NT2/D1 (cell line): ENCODE results near the gene ZCCHC14.

Experiments
- DNase-seq: peaks from one replicate; pipeline ENCODE4 v3.0.0-alpha.2; 2011; ENCODE audit warnings: low read depth, low spot score
- H3K27me3 ChIP-seq: 2 replicates; pipeline ENCODE4 v1.6.0; 2011; ENCODE audit warnings: mild to moderate bottlenecking; ENCODE audit not compliant: insufficient read length, insufficient read depth
- H3K36me3 ChIP-seq: 2 replicates; pipeline ENCODE4 v1.6.1; 2011; ENCODE audit warnings: mild to moderate bottlenecking, low read length, mixed read lengths; ENCODE audit not compliant: insufficient read depth, insufficient read length
- H3K4me1 ChIP-seq: 2 replicates; pipeline ENCODE4 v1.5.1; 2011; ENCODE audit not compliant: insufficient read depth, insufficient read length
- H3K4me3 ChIP-seq: 2 replicates; pipeline ENCODE4 v1.5.1; 2011; ENCODE audit warnings: low read depth; ENCODE audit not compliant: insufficient read length
- H3K9ac ChIP-seq: 2 replicates; pipeline ENCODE4 v1.6.0; 2011; ENCODE audit warnings: low read depth; ENCODE audit not compliant: insufficient read length
- H3K9me3 ChIP-seq: 2 replicates; pipeline ENCODE4 v1.5.1; 2011; ENCODE audit warnings: mild to moderate bottlenecking, low read length; ENCODE audit not compliant: insufficient read depth
- SUZ12 ChIP-seq: IDR thresholded peaks from 2 replicates; pipeline ENCODE4 v1.6.1; 2011; ENCODE audit not compliant: insufficient read length, insufficient read depth; ENCODE audit errors: extremely low read depth
- YY1 ChIP-seq: IDR thresholded peaks from 2 replicates; pipeline ENCODE4 v1.6.1; 2011; ENCODE audit not compliant: insufficient read length, insufficient read depth
- ZNF274 ChIP-seq: IDR thresholded peaks from 2 replicates; pipeline ENCODE4 v1.6.1; 2011; ENCODE audit warnings: mild to moderate bottlenecking, low read depth, low read length

Gene ZCCHC14

GRCh38 chr16:87421003-87421912, 71.6 kb downstream of the ZCCHC14 start:
- no peaks in the 10 kb centered on the region for H3K27me3 ChIP-seq

GRCh38 chr16:87420026-87421002, 72.5 kb downstream of the ZCCHC14 start:
- Histone ChIP-seq H3K27me3 (no peaks in the 10 kb centered on the region), H3K9me3 (no peaks in the 10 kb centered on the region), H3K9ac (no peak overlapping the region), H3K36me3 (peaks cover 80% of the 10 kb centered on the region), H3K4me1 (peaks cover 7% of the 10 kb centered on the region), H3K4me3 (no peak overlapping the region)
- no peak for DNase-seq
- no peak for TF ChIP-seq YY1
- no peak for TF ChIP-seq SUZ12
- no peak for TF ChIP-seq ZNF274

More at GRCh38 chr16:87421003-87421912, 71.6 kb downstream of the ZCCHC14 start:
- no peaks in the 10 kb centered on the region for H3K9me3 ChIP-seq
- H3K4me3 ChIP-seq: no peak overlapping the region
- H3K9ac ChIP-seq: peak overlapping the region; percentile 18
- no peak for DNase-seq
- TF ChIP-seq YY1: no peak
- TF ChIP-seq ZNF274: no peak
- no peak for TF ChIP-seq SUZ12
- H3K36me3 ChIP-seq: peaks cover 77% of the 10 kb centered on the region
- peaks cover 11% of the 10 kb centered on the region for H3K4me1 ChIP-seq

DNA sequence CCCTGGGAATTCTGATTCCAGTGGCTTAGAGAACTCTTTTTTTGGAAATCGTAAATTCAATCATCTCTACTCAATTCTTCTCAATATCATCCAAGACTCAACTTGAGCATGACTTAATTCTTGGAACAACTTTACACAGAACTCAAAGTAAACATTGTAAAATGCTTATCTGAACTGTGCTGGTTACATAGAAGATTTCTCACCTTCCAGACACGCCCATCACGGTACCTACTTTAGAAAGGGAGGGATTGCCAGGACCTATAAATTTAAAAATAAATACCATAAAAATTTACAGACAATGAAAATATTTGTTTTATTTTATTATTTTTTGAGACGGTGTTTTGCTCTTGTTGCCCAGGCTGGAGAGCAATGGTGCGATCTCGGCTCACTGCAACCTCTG, 74.2 kb downstream of the ZCCHC14 start:
- H3K36me3 ChIP-seq: peaks cover 85% of the 10 kb centered on the region
- H3K9ac ChIP-seq: no peak overlapping the region
- H3K4me1 ChIP-seq: no peaks in the 10 kb centered on the region
- H3K4me3 ChIP-seq: no peak overlapping the region
- H3K27me3 ChIP-seq: no peaks in the 10 kb centered on the region
- TF ChIP-seq YY1 (no peak), SUZ12 (no peak), ZNF274 (no peak)
- no peak for DNase-seq
- no peaks in the 10 kb centered on the region for H3K9me3 ChIP-seq

DNA sequence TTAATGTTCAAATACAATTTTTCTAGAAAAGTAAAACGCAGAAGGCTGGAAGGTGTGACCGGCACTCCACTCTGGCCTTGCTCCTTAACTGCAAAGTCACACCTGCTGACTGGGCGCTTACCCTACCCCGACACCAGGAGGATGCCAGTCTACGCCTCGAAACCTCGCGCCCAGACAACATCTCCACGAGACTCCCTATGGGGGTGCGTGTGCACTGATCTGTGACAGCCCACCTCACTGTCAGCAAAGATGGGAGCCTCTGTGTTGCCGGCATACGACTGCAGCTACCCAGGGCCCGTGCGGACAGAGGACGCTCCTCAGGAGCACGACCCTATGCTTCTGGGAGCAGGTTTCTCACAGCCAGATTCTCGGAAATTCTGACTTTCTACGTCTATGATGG, 74.6 kb downstream of the ZCCHC14 start:
- H3K9ac ChIP-seq: no peak overlapping the region
- no peak overlapping the region for H3K4me3 ChIP-seq
- TF ChIP-seq SUZ12: no peak
- TF ChIP-seq ZNF274: no peak
- TF ChIP-seq YY1: no peak
- H3K27me3 ChIP-seq: no peaks in the 10 kb centered on the region
- peaks cover 85% of the 10 kb centered on the region for H3K36me3 ChIP-seq
- no peaks in the 10 kb centered on the region for H3K9me3 ChIP-seq
- DNase-seq: no peak
- no peaks in the 10 kb centered on the region for H3K4me1 ChIP-seq

GRCh38 chr16:87417528-87417910, 75.3 kb downstream of the ZCCHC14 start:
- peaks cover 85% of the 10 kb centered on the region for H3K36me3 ChIP-seq
- no peaks in the 10 kb centered on the region for H3K27me3 ChIP-seq
- TF ChIP-seq SUZ12 (no peak), ZNF274 (no peak), YY1 (no peak)
- H3K4me3 ChIP-seq: no peak overlapping the region
- H3K9me3 ChIP-seq: no peaks in the 10 kb centered on the region
- DNase-seq: no peak
- H3K4me1 ChIP-seq: no peaks in the 10 kb centered on the region
- no peak overlapping the region for H3K9ac ChIP-seq

DNA sequence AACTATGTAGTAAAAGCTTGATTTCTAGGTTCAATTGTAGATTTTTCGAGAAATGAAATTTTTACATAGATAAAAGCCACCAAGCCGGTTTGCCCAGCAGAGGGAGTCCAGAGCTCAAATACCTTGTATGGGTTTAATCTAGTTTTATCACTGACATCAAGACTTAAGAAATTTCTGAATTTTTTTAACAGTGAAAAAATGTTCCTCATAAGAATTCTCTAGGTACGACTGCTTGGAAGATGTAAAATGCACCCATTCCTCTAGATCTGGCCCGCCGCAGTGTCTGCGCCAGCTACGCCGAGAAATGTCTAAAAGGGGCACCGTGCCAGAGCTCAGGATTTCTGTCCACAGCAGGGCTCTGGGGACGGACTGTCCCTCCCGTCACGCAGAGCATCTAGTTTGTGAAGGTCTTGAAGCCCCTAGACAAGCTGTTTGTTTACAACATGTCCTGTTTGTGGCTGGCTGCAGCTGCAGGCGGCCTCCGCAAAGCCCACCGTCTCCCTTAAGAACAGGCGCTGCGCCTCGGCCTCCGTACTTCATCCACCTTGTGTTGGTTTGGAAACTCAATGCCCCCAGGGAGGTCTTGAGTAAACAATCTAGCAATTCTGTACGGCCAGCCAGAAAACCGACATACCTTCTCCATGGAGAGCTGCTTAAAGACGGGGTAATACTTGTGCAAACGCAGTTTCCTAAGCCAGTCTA, 75.8 kb downstream of the ZCCHC14 start:
- Histone ChIP-seq H3K27me3 (no peaks in the 10 kb centered on the region), H3K9ac (no peak overlapping the region), H3K4me3 (no peak overlapping the region), H3K36me3 (peaks cover 86% of the 10 kb centered on the region), H3K9me3 (no peaks in the 10 kb centered on the region), H3K4me1 (no peaks in the 10 kb centered on the region)
- no peak for DNase-seq
- TF ChIP-seq YY1 (no peak), SUZ12 (no peak), ZNF274 (no peak)

DNA sequence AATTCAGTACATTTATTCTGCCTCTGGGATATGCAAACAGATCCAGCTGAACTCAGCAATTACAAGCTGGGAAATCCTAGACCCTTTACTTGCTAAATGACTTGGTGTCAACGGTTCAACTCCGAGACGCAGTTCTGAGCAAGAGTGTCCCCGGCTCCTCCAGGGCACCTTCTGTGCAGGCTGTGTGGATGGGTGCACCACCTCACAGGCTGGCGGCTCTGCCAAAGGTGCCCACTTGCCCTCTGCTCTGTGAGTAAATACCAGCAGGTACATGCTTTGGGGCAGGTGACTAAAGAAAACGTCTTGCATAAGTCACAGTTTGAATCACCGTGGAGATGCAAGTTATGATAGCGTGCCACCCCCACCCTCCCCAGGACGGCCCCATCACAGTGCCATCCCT, 77.4 kb downstream of the ZCCHC14 start:
- Histone ChIP-seq H3K9ac (no peak overlapping the region), H3K9me3 (no peaks in the 10 kb centered on the region), H3K4me3 (no peak overlapping the region), H3K27me3 (no peaks in the 10 kb centered on the region), H3K4me1 (no peaks in the 10 kb centered on the region), H3K36me3 (peaks cover 86% of the 10 kb centered on the region)
- no peak for DNase-seq
- TF ChIP-seq SUZ12 (no peak), ZNF274 (no peak), YY1 (no peak)
